ENCODE results near the gene HIVEP1. TPM values are rescaled to one million over a fixed set of nuclear protein-coding genes. Genes with fewer than 3 reads are reported as not detected.
A peak's percentile ranks its signal among the peaks of the same experiment; 100 is the strongest.
"Not testable (repeated sequence)": the region's sequence is repeated elsewhere in the genome, so short reads cannot be mapped to it uniquely, and the experiment has no call there.

HIVEP1 gene
- total RNA-seq, 1 experiment from 2014 or later: 24.2 TPM

- H3K36me3 ChIP-seq (ENCODE audit: low read depth): no peaks in the 10 kb centered on the region
- H3K27ac ChIP-seq: no peak overlapping the region; the same call in 1 of the 2 replicates
- TF ChIP-seq EZH2 (IDR thresholded peaks at IDR 0.05; ENCODE audit: low read depth) (no peak), CTCF (conservative IDR thresholded peaks at IDR 0.05) (peak; percentile 81)
- peaks cover 34% of the 10 kb centered on the region for H3F3A ChIP-seq (ENCODE audit: insufficient read depth, low read depth)
- ChIA-PET POLR2A (ENCODE audit: unreplicated experiment) (no interaction called here), CTCF (interaction anchor here (0.6 kb wide), 1 partner anchor 727 kb away, joined by 3 read pairs; no protein-coding TSS in a partner anchor)
- no peak overlapping the region for H2AFZ ChIP-seq
- no peaks in the 10 kb centered on the region for H3K79me2 ChIP-seq (ENCODE audit: low read depth)
- no peaks in the 10 kb centered on the region for H4K20me1 ChIP-seq (ENCODE audit: insufficient read depth)
- intact Hi-C loops (cut with micrococcal nuclease; ENCODE audit: unreplicated experiment): loop anchor here (1.0 to 2.0 kb wide), 3 partner anchors 83 to 454 kb away; no protein-coding TSS in a partner anchor
- H3K4me1 ChIP-seq (replicated peaks; ENCODE audit: insufficient read depth): peaks cover 30% of the 10 kb centered on the region
- H3K9me3 ChIP-seq (ENCODE audit: insufficient read depth, low read depth): no peaks in the 10 kb centered on the region
- DNase-seq: peak in 1 of 2 experiments; percentile 47
- no TSS peak for BruUV-seq (replicated peaks)
- H3K4me3 ChIP-seq: no peak overlapping the region
- H3K9me2 ChIP-seq (ENCODE audit: insufficient read depth): no peaks in the 10 kb centered on the region
- no peaks in the 10 kb centered on the region for H3K27me3 ChIP-seq (ENCODE audit: insufficient read depth, low read depth)
- no peak overlapping the region for H3K4me2 ChIP-seq
These were observed 138.8 kb downstream of the HIVEP1 start for GRCh38 chr6:12150812-12151432.

- no peak overlapping the region for H2AFZ ChIP-seq
- H3K79me2 ChIP-seq (ENCODE audit: low read depth): no peaks in the 10 kb centered on the region
- H3K4me2 ChIP-seq: no peak overlapping the region
- H3K27me3 ChIP-seq (ENCODE audit: insufficient read depth, low read depth): no peaks in the 10 kb centered on the region
- ChIA-PET CTCF (interaction anchor here (0.6 kb wide), 1 partner anchor 135 kb away, joined by 7 read pairs; no protein-coding TSS in a partner anchor), POLR2A (ENCODE audit: unreplicated experiment) (no interaction called here)
- intact Hi-C loops (cut with micrococcal nuclease; ENCODE audit: unreplicated experiment): loop anchor here (1.0 to 2.0 kb wide), 3 partner anchors 83 to 453 kb away; no protein-coding TSS in a partner anchor
- no peak overlapping the region; the same call in 1 of the 2 replicates for H3K27ac ChIP-seq
- H4K20me1 ChIP-seq (ENCODE audit: insufficient read depth): no peaks in the 10 kb centered on the region
- H3K36me3 ChIP-seq (ENCODE audit: low read depth): no peaks in the 10 kb centered on the region
- DNase-seq: peak; percentile 4 to 77
- BruUV-seq (replicated peaks): no TSS peak
- H3F3A ChIP-seq (ENCODE audit: insufficient read depth, low read depth): peaks cover 34% of the 10 kb centered on the region
- peaks cover 30% of the 10 kb centered on the region for H3K4me1 ChIP-seq (replicated peaks; ENCODE audit: insufficient read depth)
- H3K9me2 ChIP-seq (ENCODE audit: insufficient read depth): no peaks in the 10 kb centered on the region
- no peak overlapping the region for H3K4me3 ChIP-seq
- H3K9me3 ChIP-seq (ENCODE audit: insufficient read depth, low read depth): no peaks in the 10 kb centered on the region
- TF ChIP-seq CTCF (conservative IDR thresholded peaks at IDR 0.05) (no peak), EZH2 (IDR thresholded peaks at IDR 0.05; ENCODE audit: low read depth) (no peak)
These were observed 139.3 kb downstream of the HIVEP1 start for GRCh38 chr6:12151433-12151820.

GRCh38 chr6:12152023-12152970 lies 140.2 kb downstream of the HIVEP1 start:
- no peaks in the 10 kb centered on the region for H3K9me3 ChIP-seq (ENCODE audit: insufficient read depth, low read depth)
- no peaks in the 10 kb centered on the region for H3K36me3 ChIP-seq (ENCODE audit: low read depth)
- peaks cover 30% of the 10 kb centered on the region for H3F3A ChIP-seq (ENCODE audit: insufficient read depth, low read depth)
- H3K79me2 ChIP-seq (ENCODE audit: low read depth): no peaks in the 10 kb centered on the region
- BruUV-seq (replicated peaks): no TSS peak
- ChIA-PET CTCF (interaction anchor here (0.6 kb wide), 1 partner anchor 134 kb away, joined by 7 read pairs; no protein-coding TSS in a partner anchor), POLR2A (ENCODE audit: unreplicated experiment) (no interaction called here)
- H3K27ac ChIP-seq: no peak overlapping the region
- no peak for DNase-seq
- no peaks in the 10 kb centered on the region for H4K20me1 ChIP-seq (ENCODE audit: insufficient read depth)
- no peaks in the 10 kb centered on the region for H3K9me2 ChIP-seq (ENCODE audit: insufficient read depth)
- peaks cover 30% of the 10 kb centered on the region for H3K4me1 ChIP-seq (replicated peaks; ENCODE audit: insufficient read depth)
- no peak overlapping the region for H2AFZ ChIP-seq
- H3K4me3 ChIP-seq: no peak overlapping the region
- no peak overlapping the region for H3K4me2 ChIP-seq
- intact Hi-C loops (cut with micrococcal nuclease; ENCODE audit: unreplicated experiment): no loop called here
- TF ChIP-seq EZH2 (IDR thresholded peaks at IDR 0.05; ENCODE audit: low read depth) (no peak), CTCF (conservative IDR thresholded peaks at IDR 0.05) (no peak)
- H3K27me3 ChIP-seq (ENCODE audit: insufficient read depth, low read depth): no peaks in the 10 kb centered on the region

- H3K9me3 ChIP-seq (ENCODE audit: insufficient read depth, low read depth); H3K27me3 ChIP-seq (ENCODE audit: insufficient read depth, low read depth); H3K36me3 ChIP-seq (ENCODE audit: low read depth); POLR2A ChIA-PET (ENCODE audit: unreplicated experiment); intact Hi-C loops (cut with micrococcal nuclease; ENCODE audit: unreplicated experiment); H3F3A ChIP-seq (ENCODE audit: insufficient read depth, low read depth); DNase-seq; H3K79me2 ChIP-seq (ENCODE audit: low read depth); CTCF ChIA-PET; BruUV-seq (replicated peaks); H3K4me1 ChIP-seq (replicated peaks; ENCODE audit: insufficient read depth); H2AFZ ChIP-seq; H4K20me1 ChIP-seq (ENCODE audit: insufficient read depth); H3K27ac ChIP-seq; H3K4me2 ChIP-seq; H3K4me3 ChIP-seq; H3K9me2 ChIP-seq (ENCODE audit: insufficient read depth): not testable (repeated sequence)
These were observed 143.7 kb downstream of the HIVEP1 start for GRCh38 chr6:12155769-12156168.

All from PC-9 (cell line).